ENCODE measurements around the gene HMGN1.

DNA sequence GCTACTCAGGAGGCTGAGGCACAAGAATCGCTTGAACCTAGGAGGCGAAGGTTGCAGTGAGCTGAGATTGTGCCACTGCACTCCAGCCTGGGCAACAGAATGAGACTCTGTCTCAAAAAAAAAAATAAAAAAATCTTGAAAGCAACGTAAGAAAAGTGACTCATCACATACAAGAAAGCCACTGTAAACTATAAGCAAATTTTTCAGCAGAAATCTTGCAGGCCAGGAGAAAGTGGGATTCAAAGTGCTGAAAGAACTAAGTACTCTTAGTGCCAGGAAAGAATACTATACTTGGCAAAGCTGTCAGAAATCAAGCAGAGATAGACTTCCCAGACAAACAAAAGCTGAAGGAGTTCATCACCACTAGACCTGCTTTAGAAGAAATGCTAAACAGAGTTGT lies 4.4 kb upstream of the HMGN1 start:
- TF ChIP-seq, protein P1, sequence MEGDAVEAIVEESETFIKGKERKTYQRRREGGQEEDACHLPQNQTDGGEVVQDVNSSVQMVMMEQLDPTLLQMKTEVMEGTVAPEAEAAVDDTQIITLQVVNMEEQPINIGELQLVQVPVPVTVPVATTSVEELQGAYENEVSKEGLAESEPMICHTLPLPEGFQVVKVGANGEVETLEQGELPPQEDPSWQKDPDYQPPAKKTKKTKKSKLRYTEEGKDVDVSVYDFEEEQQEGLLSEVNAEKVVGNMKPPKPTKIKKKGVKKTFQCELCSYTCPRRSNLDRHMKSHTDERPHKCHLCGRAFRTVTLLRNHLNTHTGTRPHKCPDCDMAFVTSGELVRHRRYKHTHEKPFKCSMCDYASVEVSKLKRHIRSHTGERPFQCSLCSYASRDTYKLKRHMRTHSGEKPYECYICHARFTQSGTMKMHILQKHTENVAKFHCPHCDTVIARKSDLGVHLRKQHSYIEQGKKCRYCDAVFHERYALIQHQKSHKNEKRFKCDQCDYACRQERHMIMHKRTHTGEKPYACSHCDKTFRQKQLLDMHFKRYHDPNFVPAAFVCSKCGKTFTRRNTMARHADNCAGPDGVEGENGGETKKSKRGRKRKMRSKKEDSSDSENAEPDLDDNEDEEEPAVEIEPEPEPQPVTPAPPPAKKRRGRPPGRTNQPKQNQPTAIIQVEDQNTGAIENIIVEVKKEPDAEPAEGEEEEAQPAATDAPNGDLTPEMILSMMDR (IDR thresholded peaks at IDR 0.05) = no peak
- no peak for TF ChIP-seq POLR2A (IDR thresholded peaks at IDR 0.05)

Measured in adrenal gland (tissue), 5 donors.